ENCODE data around the gene CHCHD6.

CHCHD6 gene

GRCh38 chr3:126911162-126912026, 207.4 kb downstream of the CHCHD6 start:
- TF ChIP-seq CTCF (IDR thresholded peaks at IDR 0.05; ENCODE audit: borderline replicate concordance, insufficient read depth, low read depth, low read length), result no peak
- H3K4me3 ChIP-seq (ENCODE audit: low read depth, low read length), result no peak overlapping the region

- H3K4me3 ChIP-seq (ENCODE audit: low read depth, low read length), result no peak overlapping the region
- TF ChIP-seq CTCF (IDR thresholded peaks at IDR 0.05; ENCODE audit: borderline replicate concordance, insufficient read depth, low read depth, low read length), result no peak
Observed at GRCh38 chr3:126912027-126912422, 208.0 kb downstream of the CHCHD6 start.

- no peak for TF ChIP-seq CTCF (IDR thresholded peaks at IDR 0.05; ENCODE audit: borderline replicate concordance, insufficient read depth, low read depth, low read length)
- H3K4me3 ChIP-seq (ENCODE audit: low read depth, low read length), result no peak overlapping the region
Observed at GRCh38 chr3:126912491-126913195, 208.6 kb downstream of the CHCHD6 start.

GRCh38 chr3:126913524-126913923, 209.5 kb downstream of the CHCHD6 start:
- no peak for TF ChIP-seq CTCF (IDR thresholded peaks at IDR 0.05; ENCODE audit: borderline replicate concordance, insufficient read depth, low read depth, low read length)
- no peak overlapping the region for H3K4me3 ChIP-seq (ENCODE audit: low read depth, low read length)

- no peak for TF ChIP-seq CTCF (IDR thresholded peaks at IDR 0.05; ENCODE audit: borderline replicate concordance, insufficient read depth, low read depth, low read length)
Observed at GRCh38 chr3:126914226-126914625, 210.2 kb downstream of the CHCHD6 start.

GRCh38 chr3:126915015-126915414, 211.0 kb downstream of the CHCHD6 start:
- no peak for TF ChIP-seq CTCF (IDR thresholded peaks at IDR 0.05; ENCODE audit: borderline replicate concordance, insufficient read depth, low read depth, low read length)

More at GRCh38 chr3:126914226-126914625, 210.2 kb downstream of the CHCHD6 start:
- no peak overlapping the region for H3K4me3 ChIP-seq (ENCODE audit: low read depth, low read length)

More at GRCh38 chr3:126915015-126915414, 211.0 kb downstream of the CHCHD6 start:
- no peak overlapping the region for H3K4me3 ChIP-seq (ENCODE audit: low read depth, low read length)
